ENCODE data around the gene H2BW2. TPM values are rescaled to one million over a fixed set of nuclear protein-coding genes. Genes with fewer than 3 reads are reported as not detected.
"Not testable (repeated sequence)": the region's sequence is repeated elsewhere in the genome, so short reads cannot be mapped to it uniquely, and the experiment has no call there.

Gene H2BW2
- not detected for total RNA-seq

GRCh38 chrX:104039689-104040505, at the start of gene H2BW2:
TSS of gene H2BW2 (plus strand) at chrX:104039956. CDS start at chrX:104039995, 39 bp downstream.
- DNase-seq (ENCODE audit: low spot score in 2 of 2), result no peak
- no peak for FAIRE-seq

GRCh38 chrX:103999234-103999633, 40.5 kb upstream of the H2BW2 start:
- DNase-seq (ENCODE audit: low spot score in 2 of 2) (no peak), FAIRE-seq (no peak)

DNA sequence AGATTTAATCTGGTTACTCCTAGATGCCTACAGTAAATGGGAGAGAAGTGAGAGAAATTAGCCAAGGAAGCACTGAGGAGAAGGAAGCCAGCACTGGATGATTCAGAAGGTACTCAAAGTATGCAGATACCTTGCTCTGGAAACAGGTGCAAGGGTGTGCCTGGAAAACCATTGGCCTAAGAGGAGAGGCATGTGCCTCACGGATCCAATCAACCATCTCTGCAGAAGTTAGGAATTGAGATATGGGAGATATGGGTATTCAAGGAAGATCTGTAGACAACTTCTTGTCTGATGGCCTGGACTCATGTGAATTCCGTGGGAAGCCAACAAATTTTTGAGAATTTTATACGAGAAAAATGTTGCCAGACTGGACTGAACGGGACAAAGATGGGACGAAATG, 30.9 kb upstream of the H2BW2 start:
- FAIRE-seq (no peak), DNase-seq (ENCODE audit: low spot score in 2 of 2) (no peak)

GRCh38 chrX:104013158-104013557, 26.6 kb upstream of the H2BW2 start:
- DNase-seq (ENCODE audit: low spot score in 2 of 2), result no peak
- no peak for FAIRE-seq

DNA sequence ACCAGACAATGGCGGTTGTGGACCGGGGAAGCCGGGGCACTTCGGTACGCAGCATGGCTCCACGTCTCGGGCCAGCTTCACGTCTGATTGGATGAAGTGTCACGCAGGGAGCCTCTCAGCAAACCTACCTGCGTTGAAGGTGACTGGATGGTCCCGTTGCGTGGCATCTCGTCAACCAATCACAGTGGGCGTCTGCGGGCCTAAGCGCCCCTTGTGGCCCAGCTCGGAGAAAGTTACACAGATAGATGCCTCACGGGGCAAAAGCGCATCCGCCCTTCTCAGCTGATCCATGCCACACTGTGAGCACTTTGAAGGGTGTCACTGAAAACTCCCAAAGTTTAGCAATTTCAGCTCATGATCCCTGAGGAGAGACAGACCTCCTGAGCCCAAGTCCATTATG, 26.1 kb upstream of the H2BW2 start, which contains the start of gene H2BW1:
Gene H2BW1 (minus strand): TSS at position 103 of the 400 bp plus-strand sequence. CDS start 132 bp downstream, outside the sequence.
- FAIRE-seq, result no peak
- DNase-seq (ENCODE audit: low spot score in 2 of 2), result no peak

DNA sequence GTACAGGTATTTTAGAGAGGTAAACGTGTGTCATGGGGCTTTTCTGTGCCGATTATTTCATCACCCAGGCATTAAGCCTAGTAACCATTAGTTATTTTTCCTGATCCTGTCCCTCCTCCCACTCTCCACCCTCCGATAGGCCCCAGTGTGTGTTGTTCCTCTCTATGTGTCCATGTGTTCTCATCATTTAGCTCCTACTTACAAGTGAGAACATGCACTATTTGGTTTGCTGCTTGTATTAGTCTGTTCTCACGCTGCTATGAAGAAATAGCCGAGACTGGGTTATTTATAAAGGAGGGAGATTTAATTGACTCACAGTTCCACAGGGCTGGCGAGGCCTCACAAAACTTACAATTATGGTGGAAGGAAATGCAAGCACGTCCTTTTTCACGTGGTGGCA, 24.2 kb upstream of the H2BW2 start:
- FAIRE-seq; DNase-seq (ENCODE audit: low spot score in 2 of 2): not testable (repeated sequence)

DNA sequence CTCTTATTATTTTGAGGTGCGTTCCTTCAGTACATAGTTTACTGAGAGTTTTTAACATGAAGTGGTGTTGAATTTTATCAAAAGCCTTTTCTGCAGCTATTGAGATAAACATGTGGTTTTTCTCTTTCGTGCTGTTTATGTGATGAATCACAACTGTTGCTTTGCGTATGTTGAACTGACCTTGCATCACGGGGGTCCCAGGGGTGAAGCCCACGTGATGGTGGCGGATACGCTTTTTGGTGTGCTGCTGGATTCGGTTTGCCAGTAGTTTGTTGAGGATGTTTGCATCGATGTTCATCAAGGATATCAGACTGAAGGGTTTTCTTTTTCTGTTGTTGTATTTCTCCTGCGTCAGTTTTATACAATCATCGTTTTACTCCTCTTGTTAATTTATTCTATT, 21.6 kb upstream of the H2BW2 start:
- DNase-seq (ENCODE audit: low spot score in 2 of 2) (no peak), FAIRE-seq (no peak)

DNA sequence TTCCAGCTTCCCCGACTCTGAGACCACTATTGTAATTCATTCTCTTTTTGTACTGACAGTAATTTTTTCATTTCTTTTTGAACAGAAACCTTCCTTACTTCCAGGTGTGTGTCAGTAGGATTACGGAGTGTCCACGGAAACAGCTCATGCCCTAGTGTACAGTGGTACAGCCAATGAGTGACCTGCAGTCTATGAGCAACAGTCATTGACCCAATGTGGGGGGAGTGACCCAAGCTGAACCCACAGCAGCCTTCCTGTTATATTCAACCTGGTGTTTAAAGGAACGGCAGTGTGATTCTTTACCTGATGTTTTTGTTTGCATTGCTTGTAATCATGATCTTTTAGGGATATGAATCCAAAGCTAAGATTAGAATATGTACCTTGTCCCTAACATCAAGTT, 1.2 kb downstream of the H2BW2 start:
- DNase-seq (ENCODE audit: low spot score in 2 of 2) (no peak), FAIRE-seq (no peak)

GRCh38 chrX:104045642-104046041, 5.9 kb downstream of the H2BW2 start:
- FAIRE-seq, result no peak

DNA sequence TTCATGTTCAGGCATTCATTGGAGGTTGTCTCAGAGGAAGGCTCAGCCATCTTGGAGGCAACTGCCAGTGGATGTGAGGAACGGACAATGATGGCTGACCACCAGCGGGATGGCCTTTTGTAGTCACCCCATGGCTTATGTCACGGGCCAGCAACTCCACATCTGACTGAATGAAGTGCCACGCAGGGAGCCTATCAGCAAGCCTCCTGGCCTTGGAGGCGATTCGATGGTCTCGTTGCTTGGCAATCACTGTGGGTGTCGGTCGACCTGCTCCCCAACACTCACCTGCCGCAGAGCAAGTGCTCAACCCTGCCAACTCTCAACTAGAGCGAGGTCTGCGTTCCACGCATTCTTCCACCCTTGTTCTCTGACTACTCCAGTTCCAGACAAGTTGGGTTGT, 7.4 kb downstream of the H2BW2 start:
- FAIRE-seq (no peak), DNase-seq (ENCODE audit: low spot score in 2 of 2) (no peak)

More at GRCh38 chrX:104045642-104046041, 5.9 kb downstream of the H2BW2 start:
- no peak for DNase-seq (ENCODE audit: low spot score in 2 of 2)

DNA sequence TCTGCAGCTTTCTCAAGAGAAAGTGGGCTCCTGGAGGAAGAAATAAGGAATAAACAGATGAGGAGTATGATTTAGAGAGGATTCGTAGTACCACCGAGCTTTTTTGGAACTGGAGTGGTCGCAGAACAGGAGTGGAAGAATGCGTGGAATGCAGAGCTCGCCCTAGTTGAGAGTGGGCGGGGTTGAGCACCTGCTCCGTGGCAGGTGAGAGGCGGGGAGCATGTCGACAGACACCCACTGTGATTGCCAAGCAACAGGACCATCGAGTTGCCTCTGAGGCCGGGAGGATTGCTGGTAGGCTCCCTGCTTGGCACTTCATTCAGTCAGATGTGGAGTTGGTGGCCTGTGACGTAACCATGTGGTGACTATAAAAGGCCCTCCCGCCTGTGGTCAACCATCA, 15.2 kb downstream of the H2BW2 start:
- DNase-seq (ENCODE audit: low spot score in 2 of 2); FAIRE-seq: not testable (repeated sequence)

- FAIRE-seq; DNase-seq (ENCODE audit: low spot score in 2 of 2): not testable (repeated sequence)
Measured at GRCh38 chrX:104062636-104063035, 22.9 kb downstream of the H2BW2 start.

DNA sequence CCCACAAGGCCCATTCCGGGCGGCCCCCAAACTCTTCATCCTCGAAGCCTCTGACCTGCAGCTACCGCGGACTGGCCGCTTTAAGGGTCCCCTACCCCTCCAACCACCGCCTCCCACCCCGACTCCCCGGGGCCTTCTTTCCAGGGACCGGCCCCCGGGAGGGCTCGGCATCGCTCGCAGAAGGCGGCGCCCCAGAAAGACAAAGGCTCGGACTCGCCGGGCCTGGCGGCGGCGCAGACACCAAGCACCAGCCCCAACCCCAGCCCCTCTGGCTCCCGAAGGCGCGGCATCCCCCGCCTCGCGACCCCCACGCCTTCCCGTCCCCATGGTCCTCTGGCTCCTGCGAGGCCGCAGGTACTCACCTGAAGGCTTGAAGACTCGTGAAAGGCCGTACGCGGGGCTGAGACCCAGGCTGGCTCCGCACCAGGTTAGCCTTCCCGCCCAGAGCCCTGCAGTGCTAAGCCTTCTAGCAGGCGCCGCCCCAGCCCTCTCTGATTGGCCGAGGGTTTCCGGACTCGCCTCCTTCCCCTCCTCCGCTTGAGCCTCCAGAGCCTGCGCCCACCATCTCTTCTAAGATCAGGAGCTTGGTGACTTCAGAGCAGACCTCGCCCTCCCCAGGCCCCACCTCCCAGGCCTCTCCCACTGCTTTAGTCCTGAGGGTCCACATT, 36.2 kb downstream of the H2BW2 start, which contains the start of gene TMSB15C:
Gene TMSB15C (minus strand): TSS at position 459 of the 668 bp plus-strand sequence.
- DNase-seq (ENCODE audit: low spot score in 2 of 2); FAIRE-seq: not testable (repeated sequence)

- FAIRE-seq; DNase-seq (ENCODE audit: low spot score in 2 of 2): not testable (repeated sequence)
Measured at GRCh38 chrX:104077854-104078253, 38.1 kb downstream of the H2BW2 start.

- DNase-seq (ENCODE audit: low spot score in 2 of 2) (no peak), FAIRE-seq (no peak)
Measured at GRCh38 chrX:104084063-104084462, 44.3 kb downstream of the H2BW2 start.

- DNase-seq (ENCODE audit: low spot score in 2 of 2), result no peak
- FAIRE-seq, result no peak
Measured at GRCh38 chrX:104084534-104085277, 45.0 kb downstream of the H2BW2 start.

- no peak for DNase-seq (ENCODE audit: low spot score in 2 of 2)
- FAIRE-seq, result no peak
Measured at GRCh38 chrX:104085477-104085876, 45.7 kb downstream of the H2BW2 start.

GRCh38 chrX:104085919-104086318, 46.2 kb downstream of the H2BW2 start:
- DNase-seq (ENCODE audit: low spot score in 2 of 2), result no peak
- FAIRE-seq, result no peak
